ENCODE data around the gene PLPPR3.
"Not testable (repeated sequence)": the region's sequence is repeated elsewhere in the genome, so short reads cannot be mapped to it uniquely, and the experiment has no call there.

PLPPR3 gene

DNA sequence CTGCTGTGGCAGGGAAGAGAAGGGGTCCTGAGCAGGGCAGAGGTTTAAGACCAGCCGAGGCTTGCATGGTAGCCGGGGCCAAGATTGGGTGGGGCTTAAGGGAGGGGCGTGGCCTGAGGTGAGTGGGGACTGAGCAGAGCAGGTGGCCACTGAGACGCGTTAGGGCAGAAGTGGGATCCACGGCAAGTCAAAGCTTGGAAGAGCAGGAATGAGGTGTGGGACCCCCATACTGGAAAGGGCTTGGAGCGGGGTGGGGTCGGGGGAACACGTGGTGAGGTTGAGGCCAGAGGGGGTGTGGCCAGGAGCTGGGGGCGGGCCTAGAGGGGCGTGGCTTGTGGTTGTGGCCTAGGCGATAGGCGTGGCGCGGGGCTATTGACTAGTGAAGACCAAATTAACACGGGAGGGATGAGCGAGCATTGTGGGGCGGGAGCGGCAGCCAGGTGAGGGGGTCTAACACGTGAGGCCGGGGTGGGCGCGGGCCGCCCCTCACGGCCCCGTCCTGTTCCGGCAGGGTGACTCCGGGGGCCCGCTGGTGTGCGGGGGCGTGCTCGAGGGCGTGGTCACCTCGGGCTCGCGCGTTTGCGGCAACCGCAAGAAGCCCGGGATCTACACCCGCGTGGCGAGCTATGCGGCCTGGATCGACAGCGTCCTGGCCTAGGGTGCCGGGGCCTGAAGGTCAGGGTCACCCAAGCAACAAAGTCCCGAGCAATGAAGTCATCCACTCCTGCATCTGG, 41.0 kb upstream of the PLPPR3 start:
- no peaks in the 10 kb centered on the region for H3K79me2 ChIP-seq (ENCODE audit: control insufficient read depth, insufficient read depth, low read length, unreplicated experiment)
- H2AFZ ChIP-seq (ENCODE audit: low read length, unreplicated experiment), result no peak overlapping the region
- no peaks in the 10 kb centered on the region for H3K4me1 ChIP-seq (ENCODE audit: control insufficient read depth, insufficient read depth, low read length, unreplicated experiment)
- no peak overlapping the region for H3K4me3 ChIP-seq (ENCODE audit: low read depth, low read length)
- H3K27me3 ChIP-seq (ENCODE audit: insufficient read depth, low read length), result no peaks in the 10 kb centered on the region
- H3K36me3 ChIP-seq (ENCODE audit: insufficient read depth, low read length), result no peaks in the 10 kb centered on the region
- no peak overlapping the region for H3K27ac ChIP-seq (ENCODE audit: low read depth, low read length)

DNA sequence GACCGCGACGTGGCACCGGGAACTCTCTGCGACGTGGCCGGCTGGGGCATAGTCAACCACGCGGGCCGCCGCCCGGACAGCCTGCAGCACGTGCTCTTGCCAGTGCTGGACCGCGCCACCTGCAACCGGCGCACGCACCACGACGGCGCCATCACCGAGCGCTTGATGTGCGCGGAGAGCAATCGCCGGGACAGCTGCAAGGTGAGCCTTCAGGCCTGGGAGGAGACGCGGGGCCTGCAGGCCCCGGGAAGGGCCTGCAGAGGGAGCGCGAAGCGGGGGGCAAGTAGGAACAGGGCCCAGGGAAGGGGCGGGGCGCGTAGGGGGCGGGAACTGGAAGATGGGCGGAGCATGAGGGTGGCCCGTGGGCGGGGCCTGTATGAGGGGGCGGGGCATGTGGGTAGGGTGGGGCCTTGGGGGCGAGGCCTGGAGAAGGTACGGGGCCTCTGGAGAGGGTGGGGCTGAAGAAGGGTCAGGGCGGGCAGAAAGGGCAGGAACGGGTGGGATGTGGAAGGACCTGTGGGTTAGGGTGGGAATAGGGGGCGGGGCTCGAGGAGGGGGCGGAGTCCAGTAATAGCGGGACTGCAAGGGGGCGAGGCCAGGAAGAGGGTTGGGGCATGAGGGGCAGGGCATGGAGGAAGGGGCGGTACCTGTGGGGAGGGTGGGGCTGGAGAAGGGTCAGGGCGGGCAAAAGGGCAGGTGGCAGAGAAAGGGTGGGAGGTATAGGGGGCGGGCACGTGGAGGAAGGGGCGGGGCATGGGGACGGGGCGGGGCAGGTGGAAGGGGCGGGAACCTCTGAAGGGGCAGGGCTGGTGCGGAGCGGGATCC, 40.2 kb upstream of the PLPPR3 start:
- H3K4me3 ChIP-seq (ENCODE audit: low read depth, low read length), result no peak overlapping the region

DNA sequence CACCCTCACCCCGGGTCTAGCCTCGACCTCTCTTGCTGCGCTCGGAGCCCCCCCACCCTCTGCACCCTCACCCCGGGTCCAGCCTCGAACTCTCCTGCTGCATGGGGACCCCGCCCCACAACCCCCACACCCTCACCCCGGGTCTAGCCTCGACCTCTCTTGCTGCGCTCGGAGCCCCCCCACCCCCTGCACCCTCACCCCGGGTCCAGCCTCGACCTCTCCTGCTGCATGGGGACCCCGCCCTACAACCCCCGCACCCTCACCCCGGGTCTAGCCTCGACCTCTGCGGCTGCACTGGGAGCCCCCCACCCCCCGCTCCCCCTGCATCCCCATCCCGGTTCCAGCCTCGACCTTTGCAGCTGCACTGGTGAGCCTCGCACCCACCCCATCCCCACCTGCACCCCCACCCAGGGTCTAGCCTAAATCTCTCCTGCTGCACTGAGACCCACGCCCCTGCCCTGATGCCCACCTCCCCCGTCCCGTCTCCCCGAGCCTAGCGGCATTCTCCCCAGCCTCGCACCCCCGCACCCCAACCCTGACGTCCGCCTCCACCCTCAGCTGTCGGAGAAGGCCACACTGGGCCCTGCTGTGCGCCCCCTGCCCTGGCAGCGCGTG, 39.5 kb upstream of the PLPPR3 start:
- Histone ChIP-seq H3K4me3 (ENCODE audit: low read depth, low read length) (no peak overlapping the region), H3K4me1 (ENCODE audit: control insufficient read depth, insufficient read depth, low read length, unreplicated experiment) (no peaks in the 10 kb centered on the region), H3K79me2 (ENCODE audit: control insufficient read depth, insufficient read depth, low read length, unreplicated experiment) (no peaks in the 10 kb centered on the region), H3K36me3 (ENCODE audit: insufficient read depth, low read length) (no peaks in the 10 kb centered on the region), H3K27me3 (ENCODE audit: insufficient read depth, low read length) (no peaks in the 10 kb centered on the region), H2AFZ (ENCODE audit: low read length, unreplicated experiment) (no peak overlapping the region), H3K27ac (ENCODE audit: low read depth, low read length) (no peak overlapping the region)

More for the DNA sequence above, 40.2 kb upstream of the PLPPR3 start:
- no peaks in the 10 kb centered on the region for H3K4me1 ChIP-seq (ENCODE audit: control insufficient read depth, insufficient read depth, low read length, unreplicated experiment)
- H2AFZ ChIP-seq (ENCODE audit: low read length, unreplicated experiment), result no peak overlapping the region
- H3K36me3 ChIP-seq (ENCODE audit: insufficient read depth, low read length), result no peaks in the 10 kb centered on the region
- no peaks in the 10 kb centered on the region for H3K27me3 ChIP-seq (ENCODE audit: insufficient read depth, low read length)
- H3K79me2 ChIP-seq (ENCODE audit: control insufficient read depth, insufficient read depth, low read length, unreplicated experiment), result no peaks in the 10 kb centered on the region
- no peak overlapping the region for H3K27ac ChIP-seq (ENCODE audit: low read depth, low read length)

DNA sequence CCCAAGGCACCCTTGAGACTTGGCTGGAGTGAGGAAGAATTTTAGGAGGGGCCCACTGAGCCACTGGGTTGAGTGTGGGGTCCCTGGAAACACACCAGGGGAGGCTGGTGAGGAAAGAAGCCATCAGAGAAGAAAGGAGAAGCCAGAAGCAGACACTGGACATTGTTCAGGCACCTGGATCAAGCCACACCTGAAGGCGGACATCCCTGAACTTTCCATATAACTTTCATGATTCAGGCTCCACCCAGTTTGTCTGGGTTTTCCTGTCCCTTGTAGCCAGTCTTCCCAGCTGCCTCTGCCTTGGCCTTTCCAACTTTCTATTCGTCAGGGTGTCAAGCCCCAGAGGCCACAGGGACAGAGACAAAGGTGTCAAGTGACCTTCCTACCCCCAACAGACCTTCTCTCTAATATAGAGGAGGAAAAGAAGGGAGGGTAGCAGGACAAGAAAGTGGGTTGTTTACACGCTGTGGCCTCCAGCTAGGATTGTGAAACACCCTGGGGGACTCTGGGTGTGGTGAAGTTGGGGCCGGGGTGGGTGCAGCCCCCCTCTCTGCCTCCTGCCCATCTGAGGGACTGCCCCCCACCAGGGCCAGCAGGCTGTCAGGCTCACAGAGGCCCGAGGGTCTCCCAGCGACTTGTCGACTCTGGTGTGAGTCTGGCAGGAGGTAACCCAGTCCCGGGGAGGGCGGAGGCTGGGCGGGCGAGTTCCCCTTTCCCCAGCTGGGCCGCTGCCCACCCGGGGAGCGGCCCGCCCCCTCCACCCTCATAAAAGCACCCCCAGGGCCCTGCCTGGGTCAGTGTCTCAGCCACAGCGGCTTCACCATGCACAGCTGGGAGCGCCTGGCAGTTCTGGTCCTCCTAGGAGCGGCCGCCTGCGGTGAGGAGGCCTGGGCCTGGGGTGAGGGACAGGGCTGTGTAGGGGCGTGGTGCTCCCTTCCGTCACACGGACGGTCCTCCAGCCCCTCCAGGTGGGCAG, 37.4 kb upstream of the PLPPR3 start, which contains the start of gene CFD:
Gene CFD (plus strand): TSS at position 797 of the 976 bp plus-strand sequence. CDS start 26 bp downstream, at position 823.
- Histone ChIP-seq H3K4me3 (ENCODE audit: low read depth, low read length) (peak within 1 kb of the TSS; percentile 71), H2AFZ (ENCODE audit: low read length, unreplicated experiment) (no peak within 1 kb of the TSS), H3K4me1 (ENCODE audit: control insufficient read depth, insufficient read depth, low read length, unreplicated experiment) (no peaks in the 10 kb centered on the region), H3K27ac (ENCODE audit: low read depth, low read length) (no peak within 1 kb of the TSS), H3K36me3 (ENCODE audit: insufficient read depth, low read length) (no peaks in the 10 kb centered on the region), H3K27me3 (ENCODE audit: insufficient read depth, low read length) (no peaks in the 10 kb centered on the region), H3K79me2 (ENCODE audit: control insufficient read depth, insufficient read depth, low read length, unreplicated experiment) (no peaks in the 10 kb centered on the region)

DNA sequence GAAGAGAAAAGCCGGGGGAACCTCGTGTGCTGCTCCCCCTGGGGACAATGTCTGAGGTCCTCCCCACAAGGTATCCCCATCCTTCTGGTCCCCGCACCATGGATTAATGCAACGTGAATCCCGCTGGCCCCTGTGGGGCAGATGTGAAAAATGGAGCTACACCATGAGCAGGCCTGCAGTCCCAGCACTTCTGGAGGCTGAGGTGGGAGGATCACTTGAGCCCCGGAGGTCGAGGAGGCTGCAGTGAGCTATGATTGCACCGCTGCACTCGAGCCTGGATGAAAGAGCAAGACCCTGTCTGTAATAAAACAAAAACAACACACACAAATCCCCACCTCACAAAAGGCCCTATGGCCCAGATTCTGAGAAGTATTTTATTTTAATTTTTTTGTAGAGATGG, 36.5 kb upstream of the PLPPR3 start:
- Histone ChIP-seq H3K27me3 (ENCODE audit: insufficient read depth, low read length) (no peaks in the 10 kb centered on the region), H3K36me3 (ENCODE audit: insufficient read depth, low read length) (no peaks in the 10 kb centered on the region), H2AFZ (ENCODE audit: low read length, unreplicated experiment) (no peak overlapping the region), H3K4me1 (ENCODE audit: control insufficient read depth, insufficient read depth, low read length, unreplicated experiment) (no peaks in the 10 kb centered on the region), H3K79me2 (ENCODE audit: control insufficient read depth, insufficient read depth, low read length, unreplicated experiment) (no peaks in the 10 kb centered on the region), H3K27ac (ENCODE audit: low read depth, low read length) (no peak overlapping the region), H3K4me3 (ENCODE audit: low read depth, low read length) (no peak overlapping the region)

- Histone ChIP-seq H3K79me2 (ENCODE audit: control insufficient read depth, insufficient read depth, low read length, unreplicated experiment) (no peaks in the 10 kb centered on the region), H2AFZ (ENCODE audit: low read length, unreplicated experiment) (no peak overlapping the region), H3K36me3 (ENCODE audit: insufficient read depth, low read length) (no peaks in the 10 kb centered on the region), H3K27ac (ENCODE audit: low read depth, low read length) (no peak overlapping the region), H3K4me1 (ENCODE audit: control insufficient read depth, insufficient read depth, low read length, unreplicated experiment) (peaks cover 4% of the 10 kb centered on the region), H3K27me3 (ENCODE audit: insufficient read depth, low read length) (no peaks in the 10 kb centered on the region), H3K4me3 (ENCODE audit: low read depth, low read length) (no peak overlapping the region)
Measured at GRCh38 chr19:855566-856120, 33.9 kb upstream of the PLPPR3 start.

GRCh38 chr19:855142-855541, 33.4 kb upstream of the PLPPR3 start:
- Histone ChIP-seq H3K36me3 (ENCODE audit: insufficient read depth, low read length) (no peaks in the 10 kb centered on the region), H3K4me3 (ENCODE audit: low read depth, low read length) (no peak overlapping the region), H3K27ac (ENCODE audit: low read depth, low read length) (no peak overlapping the region), H3K79me2 (ENCODE audit: control insufficient read depth, insufficient read depth, low read length, unreplicated experiment) (no peaks in the 10 kb centered on the region), H3K27me3 (ENCODE audit: insufficient read depth, low read length) (no peaks in the 10 kb centered on the region), H3K4me1 (ENCODE audit: control insufficient read depth, insufficient read depth, low read length, unreplicated experiment) (peaks cover 4% of the 10 kb centered on the region), H2AFZ (ENCODE audit: low read length, unreplicated experiment) (no peak overlapping the region)

DNA sequence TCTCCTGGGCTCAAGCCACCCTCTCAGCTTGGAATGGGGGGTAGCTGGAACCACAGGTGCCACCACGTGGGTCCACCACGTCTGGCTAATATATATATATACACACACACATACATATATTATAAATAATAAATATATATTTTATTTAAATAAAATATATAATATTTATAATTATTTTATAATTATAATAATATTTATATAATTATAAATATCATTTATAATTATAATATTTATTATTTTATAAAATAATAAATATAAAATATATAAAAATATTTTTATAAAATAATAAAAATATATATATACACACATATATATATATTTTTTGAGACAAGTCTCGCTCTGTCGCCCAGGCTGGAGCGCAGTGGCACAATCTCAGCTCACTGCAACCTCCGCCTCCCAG, 32.8 kb upstream of the PLPPR3 start:
- Histone ChIP-seq H3K27me3 (ENCODE audit: insufficient read depth, low read length) (no peaks in the 10 kb centered on the region), H2AFZ (ENCODE audit: low read length, unreplicated experiment) (no peak overlapping the region), H3K4me1 (ENCODE audit: control insufficient read depth, insufficient read depth, low read length, unreplicated experiment) (peaks cover 4% of the 10 kb centered on the region), H3K36me3 (ENCODE audit: insufficient read depth, low read length) (no peaks in the 10 kb centered on the region), H3K4me3 (ENCODE audit: low read depth, low read length) (no peak overlapping the region), H3K79me2 (ENCODE audit: control insufficient read depth, insufficient read depth, low read length, unreplicated experiment) (no peaks in the 10 kb centered on the region), H3K27ac (ENCODE audit: low read depth, low read length) (no peak overlapping the region)

DNA sequence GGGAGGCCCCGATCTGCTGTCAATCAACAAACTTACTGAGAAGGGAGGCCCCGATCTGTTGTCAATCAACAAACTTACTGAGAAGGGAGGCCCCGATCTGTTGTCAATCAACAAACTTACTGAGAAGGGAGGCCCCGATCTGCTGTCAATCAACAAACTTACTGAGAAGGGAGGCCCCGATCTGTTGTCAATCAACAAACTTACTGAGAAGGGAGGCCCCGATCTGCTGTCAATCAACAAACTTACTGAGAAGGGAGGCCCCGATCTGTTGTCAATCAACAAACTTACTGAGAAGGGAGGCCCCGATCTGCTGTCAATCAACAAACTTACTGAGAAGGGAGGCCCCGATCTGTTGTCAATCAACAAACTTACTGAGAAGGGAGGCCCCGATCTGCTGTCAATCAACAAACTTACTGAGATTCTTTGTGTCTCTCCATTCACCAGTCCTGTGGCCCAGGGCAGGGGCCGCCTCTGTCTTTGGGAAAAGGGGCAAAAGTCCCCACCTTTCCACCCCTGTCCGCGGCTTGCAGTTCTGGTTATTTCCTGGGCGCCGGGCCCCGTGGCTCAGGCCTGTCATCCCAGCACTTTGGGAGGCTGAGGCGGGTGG, 32.0 kb upstream of the PLPPR3 start:
- H2AFZ ChIP-seq (ENCODE audit: low read length, unreplicated experiment); H3K36me3 ChIP-seq (ENCODE audit: insufficient read depth, low read length); H3K4me1 ChIP-seq (ENCODE audit: control insufficient read depth, insufficient read depth, low read length, unreplicated experiment); H3K27ac ChIP-seq (ENCODE audit: low read depth, low read length); H3K4me3 ChIP-seq (ENCODE audit: low read depth, low read length); H3K27me3 ChIP-seq (ENCODE audit: insufficient read depth, low read length); H3K79me2 ChIP-seq (ENCODE audit: control insufficient read depth, insufficient read depth, low read length, unreplicated experiment): not testable (repeated sequence)

Data from ACC112 (cell line).